Thyroid gland (tissue), 4 donors: ENCODE measurements around the gene PCDHGA9.

Source experiments
- POLR2A ChIP-seq, 2 donors: fragments of 450-650 bp; IDR thresholded peaks; one replicate each; pipeline ENCODE4 v1.6.1; 2017; ENCODE audit warnings: antibody characterized with exemption in 2 of 2, mild to moderate bottlenecking in 2 of 2, moderate library complexity in 1 of 2
- TF ChIP-seq, protein P1 (sequence below), 6 experiments: fragments of 200-600 bp in 3 of 6; fragments of 450-650 bp in 3 of 6; sonication (generic) in 3 of 6; IDR thresholded peaks; one replicate each; pipeline ENCODE4 v1.5.1; 2016 to 2019; ENCODE audit warnings: antibody characterized with exemption in 6 of 6, mild to moderate bottlenecking in 2 of 6, inconsistent platforms in 1 of 6, moderate library complexity in 1 of 6

DNA sequence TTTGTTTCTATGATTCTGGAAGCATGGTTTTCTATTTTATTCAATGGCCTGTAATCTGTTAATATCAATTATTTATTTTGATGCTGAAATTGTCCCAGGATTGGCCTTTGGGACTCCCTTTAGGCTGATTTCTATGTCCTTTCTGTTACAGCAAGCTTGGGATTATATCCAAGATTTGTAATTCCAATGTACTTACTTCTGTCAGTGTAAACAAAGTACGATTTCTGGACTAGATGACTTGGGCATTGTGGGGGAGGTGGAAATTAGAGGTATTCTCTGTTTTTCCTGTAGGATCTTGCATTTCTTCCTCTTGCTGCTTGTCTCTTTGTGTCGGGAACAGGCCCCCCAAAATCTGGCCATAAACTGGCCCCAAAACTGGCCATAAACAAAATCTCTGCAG lies 31.4 kb downstream of the PCDHGA9 start:
- TF ChIP-seq, protein P1, sequence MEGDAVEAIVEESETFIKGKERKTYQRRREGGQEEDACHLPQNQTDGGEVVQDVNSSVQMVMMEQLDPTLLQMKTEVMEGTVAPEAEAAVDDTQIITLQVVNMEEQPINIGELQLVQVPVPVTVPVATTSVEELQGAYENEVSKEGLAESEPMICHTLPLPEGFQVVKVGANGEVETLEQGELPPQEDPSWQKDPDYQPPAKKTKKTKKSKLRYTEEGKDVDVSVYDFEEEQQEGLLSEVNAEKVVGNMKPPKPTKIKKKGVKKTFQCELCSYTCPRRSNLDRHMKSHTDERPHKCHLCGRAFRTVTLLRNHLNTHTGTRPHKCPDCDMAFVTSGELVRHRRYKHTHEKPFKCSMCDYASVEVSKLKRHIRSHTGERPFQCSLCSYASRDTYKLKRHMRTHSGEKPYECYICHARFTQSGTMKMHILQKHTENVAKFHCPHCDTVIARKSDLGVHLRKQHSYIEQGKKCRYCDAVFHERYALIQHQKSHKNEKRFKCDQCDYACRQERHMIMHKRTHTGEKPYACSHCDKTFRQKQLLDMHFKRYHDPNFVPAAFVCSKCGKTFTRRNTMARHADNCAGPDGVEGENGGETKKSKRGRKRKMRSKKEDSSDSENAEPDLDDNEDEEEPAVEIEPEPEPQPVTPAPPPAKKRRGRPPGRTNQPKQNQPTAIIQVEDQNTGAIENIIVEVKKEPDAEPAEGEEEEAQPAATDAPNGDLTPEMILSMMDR (IDR thresholded peaks at IDR 0.05) = no peak
- no peak for TF ChIP-seq POLR2A (IDR thresholded peaks at IDR 0.05)
